Amygdala (tissue), 56 donors: ENCODE data around the gene LMNB1.
"Not testable (repeated sequence)": the region's sequence is repeated elsewhere in the genome, so short reads cannot be mapped to it uniquely, and the experiment has no call there.

ENCODE experiments used
- DNase-seq, 56 donors: peaks; one replicate each; lab custom pipeline; 2025; lab: John Stamatoyannopoulos, UW

Gene LMNB1

GRCh38 chr5:126777975-126778674, 1.2 kb downstream of the LMNB1 start:
- DNase-seq: peak; percentile 24 to 90 (median 80)

DNA sequence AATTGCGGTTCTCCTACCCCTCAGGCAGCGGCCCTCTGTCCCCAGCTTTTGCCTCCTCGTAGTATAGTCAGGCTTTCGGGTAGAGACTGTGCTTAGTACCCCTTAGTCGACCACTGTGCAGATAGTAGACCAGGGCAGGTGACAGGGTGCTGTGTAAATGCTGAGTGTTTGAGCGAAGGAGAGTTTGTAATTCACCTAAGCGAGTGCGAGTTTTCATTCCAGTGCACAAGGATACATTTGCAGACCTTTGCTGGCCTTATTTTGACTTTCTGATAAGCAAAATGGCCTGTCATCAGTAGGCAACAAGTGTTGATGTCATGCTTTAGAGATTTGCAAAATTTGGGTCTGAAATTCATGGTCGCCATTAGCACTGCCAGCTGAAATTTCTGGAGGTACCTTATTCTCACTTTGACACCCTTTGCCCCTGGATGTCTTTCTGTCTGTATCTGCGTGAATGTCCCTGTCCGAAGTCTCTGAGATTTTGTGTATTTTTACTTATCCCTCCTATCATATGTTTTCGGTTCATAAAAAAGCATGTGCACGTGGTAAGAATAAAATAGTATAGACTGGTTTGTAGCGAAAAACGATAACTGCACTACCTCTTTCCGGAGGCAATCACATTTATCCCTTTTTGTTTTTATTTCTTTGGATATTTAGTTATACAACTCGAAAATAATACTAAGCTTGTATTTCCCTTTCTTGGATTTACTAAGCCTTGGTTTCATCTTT, 1.9 kb downstream of the LMNB1 start:
- DNase-seq: peak in 1 of 56 donors; percentile 47

DNA sequence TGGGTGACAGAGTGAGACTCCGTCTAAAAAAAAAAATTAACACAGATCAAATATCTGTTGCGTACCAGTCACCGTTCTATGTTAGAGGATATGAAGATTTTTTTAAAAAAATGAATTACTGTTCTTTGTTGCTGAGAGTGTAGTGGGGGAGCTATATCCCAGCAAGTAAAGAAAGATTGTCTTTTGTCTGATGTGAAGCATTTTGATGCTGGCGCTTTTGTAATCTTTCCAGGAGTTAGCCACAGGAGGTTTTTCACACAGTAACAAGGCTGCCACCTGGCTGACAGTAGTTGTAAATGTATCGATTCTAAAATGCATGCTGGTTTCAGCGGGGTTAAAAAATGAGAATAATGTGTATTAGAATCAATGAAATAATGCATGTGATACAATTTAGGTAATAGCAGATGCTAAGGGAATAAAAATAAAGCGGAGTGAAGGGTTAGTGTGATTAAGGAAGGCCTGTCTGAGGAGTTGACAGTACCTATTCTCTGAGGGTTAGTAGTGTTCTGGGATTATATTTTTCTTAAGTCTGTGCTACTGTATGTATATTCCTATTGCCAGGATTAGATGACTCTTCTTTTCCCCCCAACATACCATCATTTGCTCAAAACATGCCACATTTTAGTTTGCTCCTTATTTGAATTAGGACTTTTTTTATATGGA, 3.4 kb downstream of the LMNB1 start:
- peak in 30 of 56 donors; percentile 1 to 68 (median 14) for DNase-seq

DNA sequence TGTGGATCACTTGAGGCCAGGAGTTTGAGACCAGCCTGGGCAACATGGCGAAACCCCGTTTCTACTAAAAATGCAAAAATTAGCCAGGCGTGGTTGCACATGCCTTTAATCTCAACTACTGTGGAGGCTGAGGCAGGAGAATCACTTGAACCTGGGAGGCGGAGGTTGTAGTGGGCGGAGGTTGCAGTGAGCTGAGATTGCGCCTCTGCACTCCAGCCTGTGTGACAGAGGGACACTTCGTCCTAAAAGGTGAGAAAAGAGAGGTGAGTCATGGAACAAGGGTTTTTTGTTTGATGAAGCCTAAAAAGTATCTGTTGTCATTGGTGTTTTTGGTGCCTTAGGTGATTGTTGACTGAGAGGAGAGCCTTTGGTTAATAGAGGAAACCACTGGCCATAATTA, 11.5 kb downstream of the LMNB1 start:
- DNase-seq: not testable (repeated sequence)

- DNase-seq: no peak
Measured at GRCh38 chr5:126793097-126793496, 16.2 kb downstream of the LMNB1 start.

DNA sequence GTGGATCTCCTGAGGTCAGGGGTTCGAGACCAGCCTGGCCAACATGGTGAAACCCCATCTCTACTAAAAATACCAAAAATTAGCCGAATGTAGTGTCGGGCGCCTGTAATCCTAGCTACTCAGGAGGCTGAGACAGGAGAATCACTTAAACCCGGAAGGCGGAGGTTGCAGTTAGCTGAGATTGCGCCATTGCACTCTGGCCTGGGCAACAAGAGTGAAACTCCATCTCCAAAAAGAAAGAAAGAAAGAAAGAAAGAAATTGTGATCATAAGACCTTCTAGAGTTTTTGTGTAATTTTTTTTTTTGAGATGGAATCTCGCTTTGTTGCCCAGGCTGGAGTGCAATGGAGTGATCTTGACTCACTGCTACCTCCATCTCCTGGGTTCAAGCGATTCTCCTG, 16.7 kb downstream of the LMNB1 start:
- not testable (repeated sequence) for DNase-seq

DNA sequence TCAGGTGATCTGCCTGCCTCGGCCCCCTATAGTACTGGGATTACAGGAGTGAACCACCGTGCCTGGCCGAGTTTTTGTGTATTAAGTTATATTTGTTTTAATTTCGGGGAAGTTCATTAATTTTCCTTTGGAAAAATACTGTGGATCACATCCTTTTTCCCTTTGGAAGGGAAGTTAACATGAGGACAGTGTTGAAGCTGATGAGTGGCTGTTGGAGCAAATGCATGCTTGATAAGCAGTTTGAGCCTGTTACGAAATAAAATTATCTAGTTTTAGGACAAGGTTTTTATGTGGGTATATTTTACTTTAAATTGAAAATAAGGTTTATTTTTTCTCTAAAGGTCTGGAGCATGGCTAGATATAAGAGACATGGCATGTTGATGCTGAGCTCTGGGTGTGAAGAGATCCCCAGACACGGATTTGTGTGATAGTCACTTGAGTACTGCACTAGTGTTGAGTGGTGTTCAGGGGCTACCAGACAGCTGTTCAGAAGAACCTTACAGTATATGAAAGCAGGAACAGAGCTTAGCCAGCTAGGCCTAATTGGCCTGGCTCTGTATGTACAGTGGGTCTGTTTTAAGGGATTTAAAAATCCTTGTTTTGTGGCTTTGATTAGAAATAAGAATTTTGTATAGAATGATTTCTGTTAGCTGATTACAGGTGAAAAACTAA, 17.4 kb downstream of the LMNB1 start:
- DNase-seq: no peak

DNA sequence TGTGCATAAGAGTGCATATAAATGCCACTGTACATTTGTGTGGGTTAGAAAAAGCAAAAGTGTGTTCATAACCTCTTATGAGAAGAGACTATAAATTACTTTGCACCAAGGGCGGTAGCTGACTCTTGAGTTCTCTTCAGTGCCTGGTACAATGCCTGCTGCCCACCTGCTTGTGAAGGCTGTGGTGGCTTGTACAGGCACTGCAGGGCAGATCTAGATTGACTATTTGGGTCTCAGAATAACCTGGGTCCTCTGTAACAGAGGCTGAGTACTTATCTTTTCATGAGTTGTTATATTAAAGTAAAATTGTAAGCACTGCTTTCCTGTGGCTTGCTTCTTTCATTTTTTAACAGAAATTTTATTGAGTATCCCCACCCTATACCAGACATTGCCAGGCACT, 22.8 kb downstream of the LMNB1 start:
- DNase-seq: no peak

DNA sequence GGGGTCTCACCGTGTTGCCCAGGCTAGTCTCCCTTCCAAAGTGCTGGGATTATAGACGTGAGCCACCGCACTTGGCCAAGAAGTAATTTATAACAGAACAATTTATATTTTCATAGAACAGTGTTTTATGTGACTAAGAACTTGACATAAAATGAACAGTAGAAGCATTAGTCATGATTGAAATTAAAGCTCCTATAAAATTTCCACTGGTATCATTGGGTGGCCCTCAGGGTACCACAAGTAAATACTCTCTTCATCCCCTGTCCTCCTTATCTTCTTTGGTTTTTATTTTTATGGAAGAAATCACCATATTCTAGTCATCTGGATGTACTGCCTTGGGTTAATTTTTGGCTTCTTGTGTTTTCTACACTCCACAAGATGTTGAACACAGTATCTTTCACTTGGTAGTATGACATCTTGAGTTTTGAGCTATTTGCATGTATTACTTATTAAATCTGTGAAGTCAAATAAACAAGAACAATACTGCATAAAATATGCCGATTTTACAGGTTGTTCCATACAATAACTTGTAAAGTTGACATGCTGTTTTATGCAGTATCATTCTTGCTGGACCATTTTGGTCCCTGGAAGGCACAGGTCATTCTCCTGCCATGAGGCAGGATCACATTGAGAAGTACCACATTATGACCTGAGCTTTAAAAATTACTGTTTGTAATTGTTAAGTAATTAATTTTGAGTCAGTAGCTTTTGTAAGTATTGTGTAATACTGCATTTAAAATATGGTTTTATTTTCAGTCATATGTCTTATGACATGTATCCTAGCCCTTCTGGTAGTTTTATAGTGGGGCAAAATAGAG, 24.4 kb downstream of the LMNB1 start:
- no peak for DNase-seq

- DNase-seq: peak in 1 of 56 donors; percentile 18
Measured at GRCh38 chr5:126801992-126802294, 25.0 kb downstream of the LMNB1 start.

DNA sequence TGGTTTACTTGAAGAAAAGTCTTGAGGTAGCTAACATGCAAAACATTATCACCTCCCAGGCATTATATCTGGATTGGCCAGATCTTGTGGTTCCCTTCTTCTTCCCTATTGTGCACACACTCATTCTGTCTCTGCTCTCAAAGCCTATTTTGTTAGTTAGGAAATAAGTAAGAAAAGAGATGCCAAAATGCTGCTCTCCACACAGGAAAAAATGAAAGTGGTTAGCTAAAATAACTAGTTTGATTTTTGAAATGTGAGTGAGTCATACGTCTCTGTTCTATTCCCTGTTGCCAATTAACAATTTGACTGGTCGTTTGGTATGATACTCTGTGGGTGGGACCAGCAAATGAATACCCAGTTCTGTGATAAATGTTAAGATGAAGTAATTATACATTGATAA, 28.1 kb downstream of the LMNB1 start:
- no peak for DNase-seq

DNA sequence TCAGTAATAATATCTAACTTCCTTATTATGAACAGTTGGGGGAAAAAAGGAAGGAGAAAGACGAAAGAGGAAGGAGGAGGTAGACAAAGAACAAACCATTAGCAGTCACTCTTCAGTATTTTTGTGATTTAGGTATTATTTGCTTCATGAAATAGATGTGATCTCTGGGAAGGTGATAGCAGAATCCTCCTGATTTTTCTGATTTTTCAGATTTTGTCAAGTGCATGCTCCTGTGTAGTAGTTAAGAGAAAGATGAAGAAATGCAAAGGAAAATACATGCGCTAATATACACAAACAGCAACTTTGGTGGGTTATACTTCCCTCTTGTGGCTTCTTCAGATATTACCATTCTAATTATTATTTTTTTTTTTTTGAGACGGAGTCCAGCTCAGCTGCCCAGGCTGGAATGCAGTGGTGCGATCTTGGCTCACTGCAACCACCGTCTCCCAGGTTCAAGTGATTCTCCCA, 31.6 kb downstream of the LMNB1 start:
- no peak for DNase-seq

DNA sequence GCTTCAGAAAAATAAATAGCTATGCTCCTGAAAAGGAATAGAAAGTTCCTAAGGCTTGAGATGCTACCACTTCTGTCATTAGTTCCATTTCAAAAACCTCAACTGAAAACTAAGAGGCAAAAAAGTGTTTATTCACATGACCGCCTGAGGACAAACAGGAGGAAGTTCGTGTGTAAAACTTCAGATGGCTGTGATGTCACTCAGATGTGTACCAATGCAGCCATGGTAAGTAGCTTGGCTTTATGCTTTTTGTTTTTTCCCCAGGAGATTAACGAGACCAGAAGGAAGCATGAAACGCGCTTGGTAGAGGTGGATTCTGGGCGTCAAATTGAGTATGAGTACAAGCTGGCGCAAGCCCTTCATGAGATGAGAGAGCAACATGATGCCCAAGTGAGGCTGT, 33.0 kb downstream of the LMNB1 start:
- no peak for DNase-seq

GRCh38 chr5:126810596-126811380, 33.9 kb downstream of the LMNB1 start:
- DNase-seq: no peak

DNA sequence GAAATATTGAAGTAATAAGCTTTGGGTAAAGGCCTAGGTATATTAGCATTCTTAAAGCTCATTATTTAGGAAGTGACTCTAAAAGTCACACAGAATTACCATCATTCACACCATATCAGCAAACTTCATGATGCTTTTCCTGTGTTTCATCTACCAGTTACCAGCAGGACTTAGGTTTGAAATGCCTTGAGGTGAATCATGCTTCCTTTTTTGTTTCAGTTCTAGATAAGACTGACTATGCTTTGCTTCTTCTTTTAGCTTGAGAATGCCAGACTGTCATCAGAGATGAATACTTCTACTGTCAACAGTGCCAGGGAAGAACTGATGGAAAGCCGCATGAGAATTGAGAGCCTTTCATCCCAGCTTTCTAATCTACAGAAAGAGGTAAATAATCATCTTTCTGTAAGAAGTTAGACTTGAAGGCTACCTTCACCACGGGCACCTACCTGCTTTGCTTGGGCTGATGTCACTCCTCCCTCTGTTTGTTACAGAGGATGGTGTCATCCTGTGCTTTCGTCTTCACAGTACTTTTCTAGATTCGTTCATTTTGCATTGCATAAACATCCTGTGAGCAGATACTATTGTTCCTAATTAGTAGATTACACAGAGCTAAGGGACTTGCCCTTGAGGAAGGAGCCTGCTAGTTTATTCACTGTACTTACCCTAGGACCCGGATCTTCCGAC, 34.7 kb downstream of the LMNB1 start:
- DNase-seq: no peak

DNA sequence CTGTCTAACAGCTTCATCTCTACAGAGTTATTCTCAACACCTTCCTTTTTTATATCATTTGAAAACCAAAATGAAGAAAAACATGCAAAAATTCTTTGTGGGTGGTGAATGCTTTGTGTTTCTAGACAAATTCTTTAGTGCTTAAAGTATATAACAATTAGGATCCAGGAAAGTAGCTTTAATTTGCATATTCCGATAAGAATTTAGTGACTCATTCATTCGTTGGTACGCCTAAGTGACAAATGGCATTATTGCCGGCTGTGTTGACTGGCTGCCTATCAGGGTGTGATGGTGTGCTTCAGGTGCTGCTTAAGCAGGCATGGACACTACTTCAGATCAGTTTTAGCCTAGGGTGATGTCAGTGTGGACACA, 35.2 kb downstream of the LMNB1 start:
- no peak for DNase-seq

DNA sequence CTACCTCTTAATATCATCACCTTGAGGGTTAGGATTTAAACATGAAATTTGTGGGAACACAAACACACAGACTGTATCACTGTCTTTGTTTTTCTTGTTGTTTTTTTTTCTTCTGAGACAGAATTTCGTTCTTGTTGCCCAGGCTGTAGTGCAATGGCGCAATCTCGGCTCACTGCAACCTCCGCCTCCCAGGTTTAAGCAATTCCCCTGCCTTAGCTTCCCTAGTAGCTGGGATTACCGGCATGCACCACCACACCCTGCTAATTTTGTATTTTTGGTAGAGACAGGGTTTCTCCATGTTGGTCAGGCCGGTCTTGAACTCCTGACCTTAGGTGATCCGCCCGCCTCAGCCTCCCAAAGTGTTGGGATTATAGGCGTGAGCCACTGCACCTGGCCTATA, 36.9 kb downstream of the LMNB1 start:
- DNase-seq: not testable (repeated sequence)

DNA sequence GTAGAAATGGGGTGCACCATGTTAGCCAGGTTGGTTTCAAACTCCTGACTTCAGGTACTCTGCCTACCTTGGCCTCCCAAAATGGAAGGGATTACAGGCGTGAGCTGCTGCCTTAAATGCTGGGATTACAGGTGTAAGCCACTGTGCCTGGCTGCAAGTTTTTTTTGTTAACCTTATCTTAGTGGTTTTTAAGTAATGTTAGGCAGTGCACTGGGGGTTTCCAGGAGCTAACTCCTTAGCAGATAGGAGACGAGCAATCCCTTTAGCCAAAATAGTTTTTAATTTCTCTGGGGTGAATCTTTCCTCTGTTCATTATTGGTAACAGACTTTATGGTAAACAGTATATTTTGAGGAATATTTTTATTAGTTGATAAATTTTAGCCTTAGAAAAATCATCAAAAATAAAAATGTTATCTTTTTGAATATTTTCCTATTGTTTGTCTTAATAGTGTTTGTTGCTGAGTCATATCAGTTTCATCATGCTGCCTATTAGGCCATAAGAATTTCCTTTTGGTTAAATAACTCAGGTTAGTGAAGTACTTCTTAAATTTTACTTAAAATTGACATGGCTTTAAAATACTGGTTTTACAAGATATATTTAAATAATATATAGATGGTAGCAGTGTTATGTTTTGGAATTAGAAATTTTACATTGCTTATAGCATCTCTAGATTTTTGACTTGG, 37.9 kb downstream of the LMNB1 start:
- DNase-seq: no peak
